C4-2B (cell line): Measurements from ENCODE around the gene MEF2D.
A peak's percentile ranks its signal among the peaks of the same experiment; 100 is the strongest.

Experiments
- H3K27ac ChIP-seq: fragments of 450-650 bp; 2 replicates; pipeline ENCODE4 v1.5.1; 2017
- CTCF ChIP-seq: fragments of 450-650 bp; conservative IDR thresholded peaks from 2 replicates; pipeline ENCODE4 v1.5.1; 2017; ENCODE audit warnings: mild to moderate bottlenecking
- ZFX ChIP-seq: fragments of 450-650 bp; IDR thresholded peaks from 2 replicates; pipeline ENCODE4 v1.6.1; 2017

The MEF2D gene

DNA sequence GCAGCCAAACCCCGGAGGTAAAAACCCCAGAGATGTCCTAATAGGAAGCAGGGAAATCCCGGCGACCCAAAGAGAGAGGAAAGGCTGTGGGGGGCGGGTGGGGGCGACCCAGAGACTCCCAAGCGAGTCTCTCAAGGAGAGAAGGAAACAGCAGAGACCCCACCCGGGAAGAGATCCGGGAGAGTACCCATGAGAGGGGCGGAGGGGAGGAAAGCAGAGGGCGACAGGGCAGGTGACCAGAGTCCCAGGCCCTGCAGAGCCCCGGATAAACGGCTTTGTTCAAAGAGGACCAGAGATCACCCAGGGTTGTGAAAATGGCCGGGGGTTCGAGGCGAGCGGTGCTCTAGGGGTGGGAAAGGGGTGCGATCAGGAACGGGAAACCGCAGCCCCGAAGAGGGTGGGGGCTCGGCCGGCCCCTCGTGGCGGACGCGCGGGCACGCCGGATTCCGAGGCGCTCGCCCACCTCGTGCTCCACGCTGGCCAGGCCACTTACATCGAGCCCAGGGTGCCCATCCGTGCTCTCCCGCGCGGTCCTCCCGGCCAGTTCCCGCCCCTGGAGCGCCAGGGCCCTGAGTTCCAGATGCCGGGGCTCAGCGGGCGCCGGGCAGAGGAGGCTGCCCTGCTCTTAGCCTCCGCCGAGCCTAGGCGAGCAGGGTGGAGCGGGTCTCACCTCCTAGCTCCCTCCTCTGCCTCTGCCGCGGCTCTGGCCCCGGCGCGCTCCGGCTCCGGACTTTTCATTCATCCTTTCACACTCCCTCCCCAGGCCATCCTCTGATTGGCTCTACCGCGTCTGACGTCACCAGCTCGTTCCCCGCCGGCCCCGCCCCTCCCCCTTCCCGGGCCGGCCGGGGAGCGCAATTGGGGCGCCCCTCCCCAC is 79.3 kb downstream of the MEF2D start:
- TF ChIP-seq ZFX = no peak
- no peak for TF ChIP-seq CTCF
- H3K27ac ChIP-seq = peak overlapping the region; percentile 53

DNA sequence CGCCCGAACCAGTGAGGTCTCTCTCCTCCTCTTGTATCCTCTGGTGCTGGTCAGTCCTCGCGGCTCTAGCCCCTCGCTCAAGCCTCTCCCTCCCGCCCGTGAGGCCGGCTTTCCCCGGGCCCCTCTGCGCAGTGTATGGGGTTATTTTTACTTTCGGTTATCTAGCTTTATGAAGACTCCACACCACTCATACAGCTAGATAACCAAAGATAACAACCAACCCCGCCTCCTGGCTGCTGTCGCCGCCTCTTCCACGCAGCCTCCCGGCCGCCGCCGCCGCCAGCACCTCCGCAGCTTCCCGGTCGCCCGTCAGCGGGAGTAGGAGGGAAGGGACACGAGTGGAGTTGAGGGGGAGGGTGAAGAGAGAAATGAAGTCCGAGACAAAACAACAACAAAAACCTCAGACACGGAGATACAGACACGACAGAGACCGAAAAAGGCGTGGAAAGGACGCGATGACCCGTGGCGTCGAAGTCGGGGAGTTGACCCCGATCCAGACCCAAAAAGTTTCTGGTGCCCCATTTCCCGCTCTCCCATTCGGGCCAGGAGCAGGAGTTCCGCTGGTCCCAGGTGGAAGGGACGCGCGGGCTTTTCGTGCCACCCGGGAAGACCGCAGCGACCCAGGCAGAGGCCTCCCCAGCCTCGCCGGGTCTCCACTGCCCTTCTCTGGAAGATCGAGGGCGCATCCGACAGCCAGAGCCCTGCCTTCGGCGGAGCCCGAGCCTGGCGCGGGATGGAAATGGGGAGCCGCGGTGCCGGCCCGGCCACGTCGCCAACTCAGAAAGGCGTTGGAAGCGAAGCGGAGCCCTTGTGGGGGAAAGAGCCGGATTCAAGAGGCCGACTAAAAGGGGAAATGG is 80.1 kb downstream of the MEF2D start:
- TF ChIP-seq CTCF (no peak), ZFX (no peak)
- H3K27ac ChIP-seq = no peak overlapping the region; the same call in 1 of the 2 replicates

GRCh38 chr1:156419854-156420204 is 80.7 kb downstream of the MEF2D start:
- TF ChIP-seq ZFX (no peak), CTCF (no peak)
- H3K27ac ChIP-seq = no peak overlapping the region

GRCh38 chr1:156418416-156419070 is 82.0 kb downstream of the MEF2D start:
- H3K27ac ChIP-seq = no peak overlapping the region
- TF ChIP-seq CTCF (no peak), ZFX (no peak)

DNA sequence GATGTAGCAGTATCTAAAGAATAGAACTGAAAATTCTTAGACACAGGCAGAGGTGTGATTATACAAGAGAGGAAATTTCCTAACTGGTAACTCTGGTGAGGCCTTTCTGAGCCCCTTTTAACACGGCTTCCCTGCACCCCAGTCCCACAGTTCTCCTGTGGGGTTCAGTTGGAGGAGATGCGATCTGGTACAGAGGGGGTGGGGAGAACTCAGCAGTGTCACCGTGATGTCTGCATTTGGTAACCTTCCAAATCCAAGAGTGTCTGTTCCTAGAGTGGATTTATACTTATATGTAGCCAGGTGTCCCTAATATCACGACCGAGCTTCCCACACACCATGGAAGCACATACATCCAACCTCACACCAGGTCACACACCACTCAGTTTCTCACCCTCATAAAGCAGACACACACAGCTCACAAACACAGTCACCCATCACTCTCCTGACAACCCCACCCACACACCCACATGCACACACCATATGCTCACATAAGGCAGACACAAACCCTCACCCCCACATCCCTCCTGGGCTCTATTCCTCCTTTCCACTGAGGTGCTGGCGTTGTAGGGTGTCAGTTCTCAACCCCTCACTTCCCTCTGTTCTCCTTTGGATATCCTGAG is 83.1 kb downstream of the MEF2D start:
- H3K27ac ChIP-seq = no peak overlapping the region
- no peak for TF ChIP-seq CTCF
- no peak for TF ChIP-seq ZFX

GRCh38 chr1:156416993-156417392 is 83.6 kb downstream of the MEF2D start:
- no peak for TF ChIP-seq ZFX
- no peak for TF ChIP-seq CTCF
- no peak overlapping the region for H3K27ac ChIP-seq
